ENCODE data around the gene ABR. TPM values are rescaled to one million over a fixed set of nuclear protein-coding genes. Genes with fewer than 3 reads are reported as not detected.
"Not testable (repeated sequence)": the region's sequence is repeated elsewhere in the genome, so short reads cannot be mapped to it uniquely, and the experiment has no call there.

The ABR gene
- total and polyA plus RNA-seq, 5 donors from 2014 or later: 13.2 to 116 (median 18.3) TPM

- DNase-seq: no peak
- Histone ChIP-seq H3K4me3 (ENCODE audit: low read depth, low read length) (no peak overlapping the region), H3K4me1 (ENCODE audit: control insufficient read depth, insufficient read depth, low read length, poor library complexity, severe bottlenecking) (no peaks in the 10 kb centered on the region), H3K36me3 (ENCODE audit: control insufficient read depth, insufficient read depth, low read length) (no peaks in the 10 kb centered on the region), H3K27ac (ENCODE audit: insufficient read depth, low read length, poor library complexity, severe bottlenecking) (no peak overlapping the region), H3K27me3 (ENCODE audit: control insufficient read depth, insufficient read depth, low read length) (no peaks in the 10 kb centered on the region), H3K9me3 (ENCODE audit: control insufficient read depth in 2 of 2, low read length in 2 of 2) (no peaks in the 10 kb centered on the region)
- Mint-ChIP-seq H3K27me3 (peaks cover 4% of the 10 kb centered on the region), H3K36me3 (no peaks in the 10 kb centered on the region), H3K9me3 (peaks cover 0 to 2% (median 0%) of the 10 kb centered on the region in 7 donors), H3K4me3 (no peak overlapping the region), H3K4me1 (no peaks in the 10 kb centered on the region), H3K27ac (no peak overlapping the region)
- no peak for ATAC-seq (ENCODE audit: low read depth in 2 of 2)
These were observed 45.0 kb downstream of the ABR start for GRCh38 chr17:1134634-1135324.

GRCh38 chr17:1130191-1130590 lies 49.6 kb downstream of the ABR start:
- no peaks in the 10 kb centered on the region for H3K4me1 ChIP-seq (ENCODE audit: control insufficient read depth, insufficient read depth, low read length, poor library complexity, severe bottlenecking)
- Mint-ChIP-seq H3K4me1 (no peaks in the 10 kb centered on the region), H3K27me3 (peaks cover 4% of the 10 kb centered on the region), H3K4me3 (no peak overlapping the region), H3K9me3 (peaks cover 0 to 2% (median 0%) of the 10 kb centered on the region in 7 donors), H3K36me3 (no peaks in the 10 kb centered on the region), H3K27ac (no peak overlapping the region)
- H3K4me3 ChIP-seq (ENCODE audit: low read depth, low read length): no peak overlapping the region
- H3K27me3 ChIP-seq (ENCODE audit: control insufficient read depth, insufficient read depth, low read length): no peaks in the 10 kb centered on the region
- H3K36me3 ChIP-seq (ENCODE audit: control insufficient read depth, insufficient read depth, low read length): no peaks in the 10 kb centered on the region
- no peak for DNase-seq
- H3K27ac ChIP-seq (ENCODE audit: insufficient read depth, low read length, poor library complexity, severe bottlenecking): no peak overlapping the region
- no peaks in the 10 kb centered on the region for H3K9me3 ChIP-seq (ENCODE audit: control insufficient read depth in 2 of 2, low read length in 2 of 2)
- no peak for ATAC-seq (ENCODE audit: low read depth in 2 of 2)

GRCh38 chr17:1128463-1128862 lies 51.3 kb downstream of the ABR start:
- not testable (repeated sequence) for H3K36me3 Mint-ChIP-seq

GRCh38 chr17:1126801-1127550 lies 52.8 kb downstream of the ABR start:
- Mint-ChIP-seq H3K27me3 (no peaks in the 10 kb centered on the region), H3K9me3 (peaks cover 0 to 1% (median 0%) of the 10 kb centered on the region in 7 donors), H3K4me1 (peaks cover 0 to 10% (median 7%) of the 10 kb centered on the region in 4 donors), H3K27ac (no peak overlapping the region), H3K36me3 (no peaks in the 10 kb centered on the region), H3K4me3 (no peak overlapping the region)
- H3K27ac ChIP-seq (ENCODE audit: insufficient read depth, low read length, poor library complexity, severe bottlenecking): no peak overlapping the region
- H3K4me1 ChIP-seq (ENCODE audit: control insufficient read depth, insufficient read depth, low read length, poor library complexity, severe bottlenecking): peaks cover 9% of the 10 kb centered on the region
- no peaks in the 10 kb centered on the region for H3K36me3 ChIP-seq (ENCODE audit: control insufficient read depth, insufficient read depth, low read length)
- no peak for ATAC-seq (ENCODE audit: low read depth in 2 of 2)
- no peak overlapping the region for H3K4me3 ChIP-seq (ENCODE audit: low read depth, low read length)
- DNase-seq: no peak
- H3K27me3 ChIP-seq (ENCODE audit: control insufficient read depth, insufficient read depth, low read length): no peaks in the 10 kb centered on the region
- no peaks in the 10 kb centered on the region for H3K9me3 ChIP-seq (ENCODE audit: control insufficient read depth in 2 of 2, low read length in 2 of 2)

More at GRCh38 chr17:1128463-1128862, 51.3 kb downstream of the ABR start:
- H3K27ac Mint-ChIP-seq; H3K4me1 Mint-ChIP-seq; H3K27ac ChIP-seq (ENCODE audit: insufficient read depth, low read length, poor library complexity, severe bottlenecking); H3K27me3 Mint-ChIP-seq; H3K4me1 ChIP-seq (ENCODE audit: control insufficient read depth, insufficient read depth, low read length, poor library complexity, severe bottlenecking); DNase-seq; H3K4me3 Mint-ChIP-seq; H3K36me3 ChIP-seq (ENCODE audit: control insufficient read depth, insufficient read depth, low read length); ATAC-seq (ENCODE audit: low read depth in 2 of 2); H3K9me3 Mint-ChIP-seq; H3K27me3 ChIP-seq (ENCODE audit: control insufficient read depth, insufficient read depth, low read length); H3K9me3 ChIP-seq (ENCODE audit: control insufficient read depth in 2 of 2, low read length in 2 of 2); H3K4me3 ChIP-seq (ENCODE audit: low read depth, low read length): not testable (repeated sequence)

- peaks cover 0 to 10% (median 7%) of the 10 kb centered on the region in 4 donors for H3K4me1 Mint-ChIP-seq
- no peak overlapping the region for H3K4me3 ChIP-seq (ENCODE audit: low read depth, low read length)
- no peak overlapping the region for H3K4me3 Mint-ChIP-seq
- no peak overlapping the region for H3K27ac Mint-ChIP-seq
- ATAC-seq (ENCODE audit: low read depth in 2 of 2) (no peak), DNase-seq (no peak)
- no peaks in the 10 kb centered on the region for H3K36me3 ChIP-seq (ENCODE audit: control insufficient read depth, insufficient read depth, low read length)
- H3K27ac ChIP-seq (ENCODE audit: insufficient read depth, low read length, poor library complexity, severe bottlenecking): no peak overlapping the region
- no peaks in the 10 kb centered on the region for H3K36me3 Mint-ChIP-seq
- H3K9me3 Mint-ChIP-seq: no peaks in the 10 kb centered on the region
- H3K27me3 ChIP-seq (ENCODE audit: control insufficient read depth, insufficient read depth, low read length): no peaks in the 10 kb centered on the region
- H3K4me1 ChIP-seq (ENCODE audit: control insufficient read depth, insufficient read depth, low read length, poor library complexity, severe bottlenecking): peaks cover 9% of the 10 kb centered on the region
- no peaks in the 10 kb centered on the region for H3K9me3 ChIP-seq (ENCODE audit: control insufficient read depth in 2 of 2, low read length in 2 of 2)
- no peaks in the 10 kb centered on the region for H3K27me3 Mint-ChIP-seq
These were observed 53.5 kb downstream of the ABR start for GRCh38 chr17:1126250-1126797.

GRCh38 chr17:1125788-1126145 lies 54.0 kb downstream of the ABR start:
- H3K9me3 ChIP-seq (ENCODE audit: control insufficient read depth in 2 of 2, low read length in 2 of 2): no peaks in the 10 kb centered on the region
- Mint-ChIP-seq H3K27me3 (no peaks in the 10 kb centered on the region), H3K4me1 (peaks cover 0 to 10% (median 7%) of the 10 kb centered on the region in 4 donors), H3K36me3 (no peaks in the 10 kb centered on the region), H3K27ac (no peak overlapping the region), H3K9me3 (no peaks in the 10 kb centered on the region), H3K4me3 (no peak overlapping the region)
- no peak overlapping the region for H3K4me3 ChIP-seq (ENCODE audit: low read depth, low read length)
- no peak overlapping the region for H3K27ac ChIP-seq (ENCODE audit: insufficient read depth, low read length, poor library complexity, severe bottlenecking)
- H3K4me1 ChIP-seq (ENCODE audit: control insufficient read depth, insufficient read depth, low read length, poor library complexity, severe bottlenecking): peaks cover 9% of the 10 kb centered on the region
- no peaks in the 10 kb centered on the region for H3K27me3 ChIP-seq (ENCODE audit: control insufficient read depth, insufficient read depth, low read length)
- no peaks in the 10 kb centered on the region for H3K36me3 ChIP-seq (ENCODE audit: control insufficient read depth, insufficient read depth, low read length)
- no peak for DNase-seq
- ATAC-seq (ENCODE audit: low read depth in 2 of 2): no peak

GRCh38 chr17:1124896-1125787 lies 54.6 kb downstream of the ABR start:
- H3K27me3 Mint-ChIP-seq: no peaks in the 10 kb centered on the region
- peaks cover 0 to 10% (median 7%) of the 10 kb centered on the region in 4 donors for H3K4me1 Mint-ChIP-seq
- Histone ChIP-seq H3K4me1 (ENCODE audit: control insufficient read depth, insufficient read depth, low read length, poor library complexity, severe bottlenecking) (peaks cover 9% of the 10 kb centered on the region), H3K27ac (ENCODE audit: insufficient read depth, low read length, poor library complexity, severe bottlenecking) (no peak overlapping the region), H3K27me3 (ENCODE audit: control insufficient read depth, insufficient read depth, low read length) (no peaks in the 10 kb centered on the region), H3K4me3 (ENCODE audit: low read depth, low read length) (no peak overlapping the region), H3K36me3 (ENCODE audit: control insufficient read depth, insufficient read depth, low read length) (no peaks in the 10 kb centered on the region), H3K9me3 (ENCODE audit: control insufficient read depth in 2 of 2, low read length in 2 of 2) (no peaks in the 10 kb centered on the region)
- ATAC-seq (ENCODE audit: low read depth in 2 of 2): no peak
- no peak for DNase-seq
- no peak overlapping the region for H3K27ac Mint-ChIP-seq
- H3K4me3 Mint-ChIP-seq: no peak overlapping the region
- no peaks in the 10 kb centered on the region for H3K36me3 Mint-ChIP-seq
- H3K9me3 Mint-ChIP-seq: no peaks in the 10 kb centered on the region
